GM19240 (cell line): ENCODE measurements around the gene ZIK1.

Experiments used
- DNase-seq: peaks from one replicate; pipeline ENCODE4 v3.0.0; 2011; ENCODE audit warnings: low spot score; ENCODE audit not compliant: insufficient read length

Gene ZIK1

DNA sequence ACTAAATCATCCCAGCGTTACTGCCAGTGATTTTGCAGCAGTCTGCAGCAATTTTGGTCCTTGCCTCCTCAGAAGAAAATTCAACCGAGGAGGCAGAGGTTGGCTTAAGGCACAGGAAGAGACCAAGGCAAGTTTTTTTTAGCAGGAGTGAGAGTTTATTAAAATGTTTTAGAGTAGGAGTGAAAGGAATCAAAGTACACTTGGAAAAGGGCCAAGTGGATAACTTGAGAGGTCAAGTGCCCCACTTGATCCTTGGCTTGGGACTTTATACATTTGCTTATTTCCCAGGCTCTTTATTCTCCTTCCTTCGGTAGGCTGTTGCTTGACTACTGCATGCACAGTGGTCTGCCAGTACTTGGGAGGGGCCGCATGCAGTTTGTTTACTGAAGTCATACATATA lies 27.2 kb downstream of the ZIK1 start:
- DNase-seq: no peak

- peak; percentile 90 for DNase-seq
Measured at GRCh38 chr19:57613941-57614743, 30.2 kb downstream of the ZIK1 start, which contains the start of gene ZNF134. Gene ZNF134 (plus strand): TSS chr19:57614242. CDS start chr19:57619469, 5,227 bp downstream.

DNA sequence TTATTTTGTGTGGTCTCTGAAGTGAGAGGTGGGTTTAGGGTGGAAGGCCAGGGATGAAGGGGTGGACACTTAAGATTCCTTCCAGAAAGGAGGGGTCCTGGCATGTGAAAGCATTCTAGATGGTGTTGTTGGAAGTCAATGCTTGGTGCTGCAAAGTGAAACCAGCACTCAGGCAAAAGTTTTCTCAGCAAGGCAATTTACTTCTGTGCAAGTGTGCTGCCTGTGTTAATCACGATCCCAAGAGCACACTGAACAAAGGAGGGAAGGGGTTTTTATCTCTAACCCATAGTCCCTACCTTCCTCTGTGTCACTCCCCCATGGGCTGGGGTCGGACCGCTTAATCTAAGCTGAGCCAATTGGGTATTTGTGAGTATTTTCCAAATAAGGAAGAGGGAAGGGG lies 31.4 kb downstream of the ZIK1 start:
- no peak for DNase-seq

GRCh38 chr19:57620673-57621348 lies 36.9 kb downstream of the ZIK1 start:
- no peak for DNase-seq

GRCh38 chr19:57623091-57623490 lies 39.1 kb downstream of the ZIK1 start:
- DNase-seq: no peak

- peak; percentile 78 for DNase-seq
Measured at GRCh38 chr19:57632987-57633831, 49.3 kb downstream of the ZIK1 start, which contains the start of gene ZNF211. Gene ZNF211 (plus strand): TSS chr19:57633168. CDS start chr19:57633347, 179 bp downstream.

- no peak for DNase-seq
Measured at GRCh38 chr19:57633832-57634131, 49.8 kb downstream of the ZIK1 start.

GRCh38 chr19:57637379-57637778 lies 53.4 kb downstream of the ZIK1 start:
- DNase-seq: no peak

GRCh38 chr19:57641715-57642234 lies 57.8 kb downstream of the ZIK1 start:
- DNase-seq: no peak

GRCh38 chr19:57642396-57643046 lies 58.6 kb downstream of the ZIK1 start:
- DNase-seq: no peak
